NCI-H2227 (cell line): ENCODE measurements around the gene LENG1.
A peak's percentile ranks its signal among the peaks of the same experiment; 100 is the strongest.
"Not testable (repeated sequence)": the region's sequence is repeated elsewhere in the genome, so short reads cannot be mapped to it uniquely, and the experiment has no call there.

ENCODE experiments used
- DNase-seq: peaks from one replicate; lab custom pipeline; 2025; ENCODE audit not compliant: unreplicated experiment; lab: John Stamatoyannopoulos, UW

The LENG1 gene

DNA sequence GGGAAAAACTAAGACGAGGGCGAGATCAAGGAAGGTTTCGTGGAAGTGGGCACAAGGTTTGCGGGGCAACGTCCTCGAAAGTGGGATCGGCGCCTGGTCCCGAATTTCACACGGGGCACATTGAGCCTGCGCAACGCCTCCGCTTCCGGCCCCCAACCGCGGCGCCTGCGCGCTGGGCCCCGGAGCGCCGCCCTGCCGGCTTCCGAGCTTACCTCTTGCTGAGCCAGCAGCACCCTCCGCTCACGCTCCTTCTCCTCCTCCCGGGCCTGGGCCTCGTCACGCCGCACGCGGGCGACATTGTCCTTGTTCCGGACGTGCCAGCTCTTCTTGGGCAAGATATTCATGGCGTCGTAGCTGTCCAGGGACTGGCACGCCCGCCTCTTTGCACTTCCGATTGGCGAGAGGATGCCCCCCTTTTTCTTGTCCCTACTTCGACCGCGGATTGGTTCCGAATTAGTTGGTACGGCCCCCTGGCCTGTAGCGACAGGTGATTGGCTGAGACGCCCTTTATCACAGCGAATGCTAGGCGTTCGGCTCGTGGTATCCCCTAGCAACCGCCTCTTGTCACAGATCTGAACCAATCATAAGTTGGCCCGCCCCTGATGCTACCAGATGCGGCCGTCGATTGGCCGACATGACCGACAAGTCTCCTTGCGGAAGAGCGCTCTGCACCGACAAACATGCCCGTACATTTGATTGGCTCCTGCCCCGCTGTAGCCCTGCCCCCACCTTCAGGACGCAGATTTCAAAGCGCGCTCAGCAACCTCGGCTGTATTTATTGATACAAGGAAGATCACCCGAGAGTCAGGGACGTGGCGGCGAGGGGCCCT, at the start of gene LENG1:
TSS of gene LENG1 (minus strand) at position 370 of the 830 bp plus-strand sequence. CDS start at position 344, 26 bp downstream.
- DNase-seq = peak; percentile 100

DNA sequence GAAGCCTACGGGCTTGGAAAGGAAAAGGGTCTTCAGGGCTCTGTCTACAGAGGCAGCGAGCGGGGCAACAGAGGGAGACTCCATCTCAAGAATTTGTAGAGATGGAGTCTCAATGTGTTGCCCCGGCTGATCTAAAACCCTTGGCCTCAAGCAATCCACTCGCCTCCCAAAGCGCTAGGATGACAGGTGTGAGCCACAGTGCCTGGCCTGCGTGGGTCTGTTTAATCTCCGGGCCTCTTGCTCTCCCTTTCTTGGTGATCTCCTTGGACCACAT, 49.2 kb upstream of the LENG1 start:
- DNase-seq = no peak

DNA sequence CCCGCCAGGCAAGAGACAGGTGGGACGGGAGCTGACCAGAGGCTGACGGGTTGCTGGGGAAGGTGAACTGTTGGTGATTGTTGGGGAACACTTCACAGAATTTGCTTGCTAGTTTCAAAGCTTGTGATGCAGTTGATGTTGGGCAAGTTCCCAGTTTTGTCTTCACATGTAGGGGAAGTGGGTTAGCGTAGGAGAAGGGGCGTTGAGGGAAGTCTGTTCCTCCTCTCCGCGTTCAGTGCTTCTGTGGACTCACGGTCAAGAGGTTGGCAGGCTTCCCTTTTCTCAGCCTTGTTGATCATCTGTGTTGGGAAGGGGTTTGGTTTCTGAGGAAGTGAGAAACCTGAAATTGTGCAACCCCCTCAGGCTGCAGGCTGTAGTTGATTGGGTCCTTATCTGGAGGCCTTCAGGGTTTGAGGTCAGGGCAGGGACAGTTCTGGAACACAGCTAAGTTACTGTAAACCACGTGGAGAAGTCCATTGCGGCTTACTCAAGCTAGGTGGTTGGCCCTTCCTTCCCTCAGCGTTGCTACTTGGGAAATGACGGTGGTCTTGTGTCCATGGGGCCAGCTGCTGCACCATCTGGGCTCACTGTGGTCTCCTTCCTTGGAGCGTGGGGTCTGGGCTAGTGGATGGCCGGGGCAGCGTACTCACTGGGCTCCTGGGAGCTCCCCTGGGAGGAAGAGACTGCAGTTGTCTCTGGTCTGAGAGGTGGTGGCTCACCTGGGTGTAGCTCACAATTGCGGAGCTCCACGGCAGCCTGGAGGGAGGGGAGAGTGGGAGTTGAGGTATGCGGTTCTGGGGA, 48.7 kb upstream of the LENG1 start:
- no peak for DNase-seq

DNA sequence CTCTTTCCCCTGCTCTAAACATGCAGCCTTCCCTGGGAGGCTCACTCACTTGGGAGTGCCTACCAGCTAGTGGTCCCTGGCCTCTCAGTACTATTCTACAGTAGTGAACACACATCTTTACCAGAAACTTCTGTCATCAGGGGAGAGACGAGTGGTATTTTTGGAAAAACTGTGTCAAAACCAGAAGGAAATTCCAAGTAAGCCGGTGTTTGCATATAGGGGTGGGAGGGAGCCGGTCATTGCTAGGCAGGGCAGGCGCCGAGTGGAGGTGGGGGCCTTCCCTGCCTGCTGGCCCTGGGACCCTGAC, 48.1 kb upstream of the LENG1 start:
- DNase-seq = no peak

DNA sequence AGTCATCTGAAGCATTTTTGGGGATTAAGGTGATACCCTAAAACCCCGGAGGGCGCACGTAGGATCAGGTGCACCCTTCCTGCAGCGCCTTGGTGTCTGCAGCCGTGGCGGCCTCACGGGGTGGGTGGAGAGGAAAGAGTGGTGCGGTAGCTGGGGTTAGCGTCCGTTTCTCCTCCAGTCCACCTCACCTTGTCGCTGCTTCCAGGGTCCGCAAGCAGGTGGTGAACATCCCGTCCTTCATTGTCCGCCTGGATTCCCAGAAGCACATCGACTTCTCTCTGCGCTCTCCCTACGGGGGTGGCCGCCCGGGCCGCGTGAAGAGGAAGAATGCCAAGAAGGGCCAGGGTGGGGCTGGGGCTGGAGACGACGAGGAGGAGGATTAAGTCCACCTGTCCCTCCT, 47.7 kb upstream of the LENG1 start:
- not testable (repeated sequence) for DNase-seq

DNA sequence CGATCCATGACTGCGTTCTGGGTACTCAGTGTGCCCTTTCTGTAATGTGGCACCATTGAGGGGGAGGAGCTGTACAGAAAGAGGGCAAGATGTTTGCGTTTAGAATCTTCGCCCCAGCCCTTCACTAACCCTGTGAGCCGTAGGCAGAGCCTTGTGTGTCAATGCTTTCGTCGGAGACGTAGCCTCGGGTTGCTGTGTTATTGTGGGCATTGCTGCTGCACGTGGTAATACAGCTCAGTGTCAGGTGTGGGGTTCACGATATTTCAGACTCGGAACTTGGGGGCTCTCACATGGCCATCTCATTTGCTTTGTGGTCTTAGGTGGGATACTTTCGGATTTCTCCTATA, 47.3 kb upstream of the LENG1 start:
- DNase-seq = no peak

DNA sequence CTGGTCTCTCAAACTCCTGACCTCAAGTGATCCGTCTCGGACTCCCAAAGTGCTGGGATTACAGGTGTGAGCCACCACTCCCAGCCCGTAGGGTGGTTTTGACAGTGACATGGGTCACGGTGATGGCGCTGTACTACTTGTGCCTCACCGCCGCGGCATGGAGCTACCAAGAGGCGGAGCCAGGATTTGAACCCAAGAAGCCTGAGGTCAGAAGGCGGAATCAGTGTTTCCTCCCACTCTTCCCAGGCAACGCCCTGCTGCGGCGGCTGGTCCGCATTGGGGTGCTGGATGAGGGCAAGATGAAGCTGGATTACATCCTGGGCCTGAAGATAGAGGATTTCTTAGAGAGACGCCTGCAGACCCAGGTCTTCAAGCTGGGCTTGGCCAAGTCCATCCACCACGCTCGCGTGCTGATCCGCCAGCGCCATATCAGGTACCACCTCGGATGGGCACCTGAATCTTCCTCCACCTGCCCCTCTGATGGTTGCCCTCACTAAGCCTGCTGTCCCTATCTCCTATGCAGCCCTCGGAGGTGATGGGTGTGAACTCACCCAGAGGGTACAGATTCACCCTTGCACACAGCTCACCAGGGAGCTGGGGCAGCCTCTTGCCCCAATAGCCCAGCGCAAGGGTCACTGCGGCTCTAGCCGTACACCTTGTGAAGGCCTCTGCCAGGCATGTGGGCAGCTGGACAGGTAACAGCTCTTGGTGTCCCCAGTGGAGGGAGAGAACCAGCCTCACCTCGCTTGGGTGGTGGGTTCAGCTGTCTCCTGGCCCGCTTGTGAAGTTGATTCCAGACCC, 46.7 kb upstream of the LENG1 start:
- DNase-seq = no peak

DNA sequence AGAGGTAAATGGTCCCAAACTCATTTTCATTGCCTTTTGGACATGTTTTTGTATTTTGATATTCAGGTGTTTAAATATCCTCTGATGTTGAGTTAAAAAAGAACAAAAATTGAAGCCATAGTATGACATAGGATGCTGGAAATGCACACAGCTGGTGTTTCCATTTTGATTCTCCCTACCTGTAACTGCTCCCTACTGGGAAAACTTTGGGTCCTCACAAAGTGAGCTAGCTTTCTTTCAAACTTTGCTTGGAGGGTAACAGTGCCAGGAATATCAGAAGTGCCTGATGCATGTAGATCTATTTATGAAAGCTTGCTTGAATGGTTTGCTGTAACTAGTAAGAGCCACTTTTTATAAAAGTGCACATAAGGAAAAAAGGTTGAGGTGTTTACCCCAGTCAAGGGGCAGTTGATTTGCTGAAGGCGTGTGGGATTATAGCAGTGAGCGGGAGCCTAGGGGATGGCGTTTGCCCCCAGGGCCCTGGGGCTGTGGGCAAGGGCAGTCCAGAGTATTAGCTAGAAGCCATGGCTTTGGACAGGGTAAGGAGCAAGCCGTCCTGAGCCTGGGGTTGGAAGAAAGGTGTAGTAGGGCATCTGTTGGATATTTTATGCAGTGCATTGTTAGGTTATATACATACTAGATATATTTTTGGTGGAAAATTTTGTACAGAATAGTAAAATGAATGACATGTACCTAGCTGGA, 45.4 kb upstream of the LENG1 start:
- DNase-seq = no peak

DNA sequence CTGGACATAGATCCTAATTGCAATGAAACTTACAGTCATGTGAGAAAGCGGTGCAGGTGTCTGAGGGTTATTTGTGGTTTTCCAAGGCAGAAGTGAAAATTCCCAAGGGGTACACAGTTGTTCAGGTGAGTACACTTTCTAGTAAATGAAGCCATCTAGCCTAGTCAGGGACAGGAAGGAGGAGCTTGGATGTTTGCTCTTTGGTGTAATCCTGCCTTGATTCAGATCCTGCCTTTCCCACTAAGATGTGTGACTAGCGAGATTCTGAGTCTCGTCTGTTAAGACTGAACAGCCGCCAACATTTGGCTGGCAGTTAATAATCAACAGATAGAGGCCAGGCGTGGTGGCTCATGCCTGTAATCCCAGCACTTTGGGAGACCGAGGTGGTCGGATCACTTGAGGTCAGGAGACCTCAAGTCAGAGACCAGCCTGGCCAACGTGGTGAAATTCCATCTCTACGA, 43.7 kb upstream of the LENG1 start:
- no peak for DNase-seq

DNA sequence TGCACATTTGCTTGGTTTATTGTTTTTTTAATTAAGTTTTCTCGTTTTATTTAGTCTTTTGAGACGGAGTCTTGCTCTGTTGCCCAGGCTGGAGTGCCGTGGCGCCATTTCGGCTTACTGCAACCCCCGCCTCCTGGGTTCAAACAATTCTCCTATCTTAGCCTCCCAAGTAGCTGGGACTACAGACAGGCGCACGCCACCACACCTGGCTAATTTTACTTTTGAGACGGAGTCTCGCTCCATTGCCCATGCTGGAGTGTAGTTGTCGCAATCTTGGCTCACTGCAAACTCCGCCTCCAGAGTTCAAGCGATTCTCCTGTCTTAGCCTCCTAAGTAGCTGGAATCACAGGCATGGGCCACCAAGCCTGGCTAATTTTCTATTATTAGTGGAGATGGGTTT, 42.5 kb upstream of the LENG1 start:
- DNase-seq = no peak

DNA sequence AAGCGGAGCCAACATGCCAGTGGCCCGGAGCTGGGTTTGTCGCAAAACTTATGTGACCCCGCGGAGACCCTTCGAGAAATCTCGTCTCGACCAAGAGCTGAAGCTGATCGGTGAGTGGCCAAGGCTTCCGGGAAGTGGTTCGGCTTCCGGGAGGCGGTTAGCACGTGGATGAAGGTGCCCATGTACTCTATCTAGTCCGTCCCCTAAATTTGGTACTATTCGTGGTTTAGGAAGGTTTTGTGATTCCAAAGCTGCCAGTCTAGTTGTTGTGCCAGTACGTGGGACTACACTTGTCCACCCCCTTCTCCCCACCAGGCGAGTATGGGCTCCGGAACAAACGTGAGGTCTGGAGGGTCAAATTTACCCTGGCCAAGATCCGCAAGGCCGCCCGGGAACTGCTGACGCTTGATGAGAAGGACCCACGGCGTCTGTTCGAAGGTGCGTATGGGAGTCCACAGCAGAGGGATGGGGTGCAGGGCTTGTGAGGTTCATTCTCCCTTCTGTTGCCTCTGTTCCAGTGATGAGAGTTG, 41.7 kb upstream of the LENG1 start:
- no peak for DNase-seq

DNA sequence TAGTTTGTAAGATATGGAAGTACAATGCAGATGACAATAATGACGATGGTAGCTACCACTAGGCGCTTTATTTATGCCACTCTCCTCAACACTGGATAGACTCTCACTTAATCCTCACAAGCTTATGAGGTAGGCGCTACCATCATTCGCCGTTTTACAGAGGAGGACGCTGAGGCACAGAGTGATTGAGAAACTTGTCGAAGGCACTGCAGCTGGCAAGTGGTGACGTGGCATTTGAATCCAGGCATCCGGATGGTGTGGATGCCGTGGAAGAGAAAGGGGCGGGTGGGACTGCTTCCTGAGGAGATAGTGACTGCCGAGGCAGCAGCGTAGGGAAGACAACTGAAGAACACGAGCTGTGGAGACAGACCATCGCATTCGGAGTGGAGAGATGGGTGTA, 39.9 kb upstream of the LENG1 start:
- no peak for DNase-seq

DNA sequence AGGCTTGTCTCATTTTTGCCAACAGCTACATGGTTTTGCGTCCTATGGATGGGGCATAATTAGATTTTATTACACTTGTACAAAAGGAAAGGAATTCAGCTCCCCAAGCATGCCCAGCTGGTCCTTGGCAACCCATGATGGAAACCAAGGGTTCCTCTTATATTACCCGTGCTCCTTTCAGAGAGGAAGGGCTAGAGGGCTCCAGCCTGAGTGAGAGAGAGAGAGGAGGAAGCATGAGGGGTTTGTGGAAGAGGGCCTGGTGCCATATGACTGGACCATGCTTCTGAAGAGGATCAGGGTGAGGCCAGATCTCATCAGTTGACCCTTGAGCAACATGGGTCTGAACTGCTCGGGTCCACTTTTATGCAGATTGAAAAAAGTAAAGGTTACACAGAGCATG, 37.6 kb upstream of the LENG1 start:
- DNase-seq = no peak

DNA sequence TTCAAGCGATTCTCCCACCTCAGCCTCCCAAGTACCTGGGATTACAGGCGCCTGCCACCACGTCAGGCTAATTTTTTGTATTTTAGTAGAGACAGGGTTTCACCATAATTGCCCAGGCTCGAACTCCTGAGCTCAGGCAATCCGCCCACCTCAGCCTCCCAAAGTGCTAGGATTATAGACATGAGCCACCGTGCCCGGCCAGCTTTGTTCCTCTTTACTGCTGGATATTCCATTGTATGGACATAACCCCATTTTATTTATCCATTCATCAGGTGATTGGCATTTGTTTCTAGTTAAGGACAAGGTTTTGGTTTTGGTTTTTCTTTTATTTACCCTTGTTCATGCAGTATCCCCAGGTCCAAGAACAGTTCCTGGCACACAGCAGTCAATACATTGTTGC, 37.0 kb upstream of the LENG1 start:
- DNase-seq = no peak

DNA sequence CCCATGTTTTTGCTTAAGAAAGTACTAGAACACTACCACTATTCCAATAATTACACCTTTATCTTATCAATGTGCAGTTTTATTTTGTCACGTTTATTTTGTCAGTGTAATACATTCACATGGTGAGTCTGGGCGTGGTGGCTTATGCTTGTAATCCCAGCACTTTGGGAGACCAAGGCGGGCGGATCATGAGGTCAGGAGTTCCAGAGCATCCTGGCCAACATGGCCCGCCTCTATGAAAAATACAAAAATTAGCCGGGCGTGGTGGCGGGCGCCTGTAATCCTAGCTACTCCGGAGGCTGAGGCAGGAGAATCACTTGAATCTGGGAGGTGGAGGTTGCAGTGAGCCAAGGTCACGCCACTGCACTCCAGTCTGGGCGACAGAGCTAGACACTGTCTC, 34.9 kb upstream of the LENG1 start:
- not testable (repeated sequence) for DNase-seq

DNA sequence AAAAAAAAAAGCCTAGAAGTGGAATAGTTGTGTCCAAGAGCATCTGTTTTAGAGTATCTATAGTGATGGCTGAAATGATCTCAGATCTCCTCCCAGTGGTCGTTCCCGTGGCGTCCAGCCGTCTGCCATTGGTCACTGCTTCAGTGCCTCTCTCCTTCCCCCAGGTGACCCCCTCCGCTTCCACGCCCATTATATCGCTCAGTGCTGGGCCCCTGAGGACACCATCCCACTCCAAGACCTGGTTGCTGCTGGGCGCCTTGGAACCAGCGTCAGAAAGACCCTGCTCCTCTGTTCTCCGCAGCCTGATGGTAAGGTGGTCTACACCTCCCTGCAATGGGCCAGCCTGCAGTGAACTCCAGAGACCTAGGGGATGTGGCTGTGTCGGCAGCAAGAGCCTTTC, 33.5 kb upstream of the LENG1 start:
- DNase-seq = no peak

DNA sequence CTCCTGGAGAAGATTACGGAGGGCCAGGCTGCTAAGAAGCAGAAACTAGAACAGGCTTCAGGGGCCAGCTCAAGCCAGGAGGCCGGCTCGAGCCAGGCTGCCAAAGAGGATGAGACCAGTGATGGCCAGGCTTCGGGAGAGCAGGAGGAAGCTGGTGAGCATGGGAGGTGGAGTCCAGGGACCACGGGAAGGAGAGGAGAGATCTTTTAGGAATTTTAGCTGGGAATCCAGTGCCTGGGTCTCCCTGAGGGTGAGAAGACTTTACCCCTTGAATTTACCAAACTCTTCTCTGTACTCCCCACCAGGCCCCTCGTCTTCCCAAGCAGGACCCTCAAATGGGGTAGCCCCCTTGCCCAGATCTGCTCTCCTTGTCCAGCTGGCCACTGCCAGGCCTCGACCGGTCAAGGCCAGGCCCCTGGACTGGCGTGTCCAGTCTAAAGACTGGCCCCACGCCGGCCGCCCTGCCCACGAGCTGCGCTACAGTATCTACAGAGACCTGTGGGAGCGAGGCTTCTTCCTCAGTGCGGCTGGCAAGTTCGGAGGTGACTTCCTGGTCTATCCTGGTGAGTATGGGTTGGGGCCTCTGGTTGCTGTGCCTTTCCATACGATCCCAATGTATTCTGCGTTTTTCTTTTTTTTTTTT, 32.4 kb upstream of the LENG1 start:
- no peak for DNase-seq

DNA sequence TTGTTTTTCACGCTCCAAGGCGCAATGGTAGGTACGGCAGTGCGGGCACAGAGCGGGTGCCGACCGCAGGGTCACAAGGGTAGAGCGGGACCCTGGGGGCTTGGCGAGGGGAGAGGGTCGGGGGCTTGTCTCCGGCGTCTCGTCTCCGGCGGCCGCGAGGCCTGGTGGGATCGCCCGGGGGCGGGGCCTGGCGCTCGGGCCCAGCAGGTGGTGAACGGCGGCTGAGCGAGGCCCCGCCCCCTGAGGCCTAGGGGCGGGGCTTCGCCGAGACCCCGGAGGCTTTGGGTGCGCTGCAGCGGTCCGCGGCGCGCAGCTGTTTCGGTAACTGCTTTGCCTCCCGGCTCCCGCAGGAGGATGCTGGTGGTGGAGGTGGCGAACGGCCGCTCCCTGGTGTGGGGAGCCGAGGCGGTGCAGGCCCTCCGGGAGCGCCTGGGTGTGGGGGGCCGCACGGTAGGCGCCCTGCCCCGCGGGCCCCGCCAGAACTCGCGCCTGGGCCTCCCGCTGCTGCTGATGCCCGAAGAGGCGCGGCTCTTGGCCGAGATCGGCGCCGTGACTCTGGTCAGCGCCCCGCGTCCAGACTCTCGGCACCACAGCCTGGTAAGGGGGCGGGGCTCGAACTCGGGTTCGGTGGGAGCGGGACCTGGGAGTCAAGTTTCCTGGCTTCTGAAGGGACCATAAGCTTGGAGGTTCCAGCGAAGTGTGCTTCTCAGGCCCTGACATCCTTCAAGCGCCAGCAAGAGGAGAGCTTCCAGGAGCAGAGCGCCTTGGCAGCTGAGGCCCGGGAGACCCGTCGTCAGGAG, 31.7 kb upstream of the LENG1 start, which contains the start of gene TSEN34:
TSS of gene TSEN34 (plus strand) at position 298 of the 800 bp plus-strand sequence. CDS start at position 355, 57 bp downstream.
- DNase-seq = peak; percentile 99

DNA sequence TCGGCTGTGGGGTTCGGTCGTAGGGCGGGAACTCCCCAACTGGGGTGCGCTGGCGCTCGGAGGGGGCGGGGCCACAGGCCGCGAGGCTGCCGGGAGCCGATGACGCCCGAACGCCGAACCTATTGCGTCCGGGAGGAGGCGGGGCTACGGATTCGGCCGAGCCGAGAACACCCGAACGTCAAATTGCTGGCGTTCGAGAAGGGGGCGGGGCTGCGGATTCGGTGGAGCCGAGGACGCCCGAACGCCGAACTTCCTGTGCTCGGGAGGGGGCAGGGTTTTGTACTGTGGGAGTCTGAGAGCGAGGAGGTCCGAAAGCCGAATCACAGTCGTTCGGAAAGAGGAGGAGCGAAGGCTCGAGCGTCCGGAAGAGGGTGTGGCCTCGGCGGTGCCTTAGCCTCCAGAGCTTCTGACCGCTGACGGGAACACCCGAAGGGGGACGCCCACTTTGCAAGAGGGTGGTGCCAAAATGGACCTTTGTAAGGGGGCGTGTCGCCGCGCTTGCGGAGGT, 31.0 kb upstream of the LENG1 start:
- DNase-seq = peak; percentile 100
